DOHH2 (cell line): ENCODE measurements around the gene TMEFF2.

ENCODE experiments used
- H3F3A ChIP-seq: fragments of 200-600 bp; sonication (generic), shearing (Covaris generic); 2 replicates; pipeline ENCODE4 v1.6.0; 2016; ENCODE audit warnings: antibody characterized with exemption, mild to moderate bottlenecking; ENCODE audit not compliant: control insufficient read depth, insufficient read depth
- H3K27ac ChIP-seq: fragments of 200-600 bp; sonication (generic); 2 replicates; pipeline ENCODE4 v1.5.1; 2014; ENCODE audit warnings: low read depth, mild to moderate bottlenecking, low read length, moderate library complexity
- H3K27me3 ChIP-seq: fragments of 200-600 bp; sonication (generic); 2 replicates; pipeline ENCODE4 v1.6.1; 2014; ENCODE audit warnings: mild to moderate bottlenecking, low read length, mixed read lengths; ENCODE audit not compliant: control insufficient read depth
- H3K36me3 ChIP-seq: fragments of 200-600 bp; sonication (generic); 2 replicates; pipeline ENCODE4 v1.6.1; 2014; ENCODE audit warnings: mild to moderate bottlenecking, low read length, moderate library complexity, mixed read lengths; ENCODE audit not compliant: control insufficient read depth
- H3K4me1 ChIP-seq: fragments of 200-600 bp; sonication (generic); 2 replicates; pipeline ENCODE4 v1.6.1; 2014; ENCODE audit warnings: mild to moderate bottlenecking, low read length, mixed read lengths; ENCODE audit not compliant: control insufficient read depth
- H3K4me2 ChIP-seq: fragments of 200-600 bp; sonication (generic); 2 replicates; pipeline ENCODE4 v1.6.0; 2014; ENCODE audit warnings: mild to moderate bottlenecking, low read length, moderate library complexity
- H3K4me3 ChIP-seq: fragments of 200-600 bp; sonication (generic); 2 replicates; pipeline ENCODE4 v1.5.1; 2014; ENCODE audit warnings: mild to moderate bottlenecking, low read length, mixed read lengths
- H3K79me2 ChIP-seq: fragments of 200-600 bp; sonication (generic); 2 replicates; pipeline ENCODE4 v1.6.1; 2014; ENCODE audit warnings: mild to moderate bottlenecking, low read length, mixed read lengths; ENCODE audit not compliant: control insufficient read depth
- H3K9me2 ChIP-seq: fragments of 200-600 bp; sonication (generic); replicated peaks from 2 replicates; pipeline ENCODE4 v1.6.1; 2014; ENCODE audit warnings: mild to moderate bottlenecking, low read length, mixed read lengths; ENCODE audit not compliant: control insufficient read depth
- H3K9me3 ChIP-seq: fragments of 200-600 bp; sonication (generic); 2 replicates; pipeline ENCODE4 v1.6.1; 2014; ENCODE audit warnings: antibody characterized with exemption, low read length, mixed read lengths; ENCODE audit not compliant: control insufficient read depth, insufficient read depth
- H4K20me1 ChIP-seq: fragments of 200-600 bp; sonication (generic); 2 replicates; pipeline ENCODE4 v1.6.0; 2014; ENCODE audit warnings: low read depth, mild to moderate bottlenecking, antibody characterized with exemption, low read length, moderate library complexity; ENCODE audit not compliant: control insufficient read depth, insufficient read depth
- EZH2phosphoT487 ChIP-seq: fragments of 200-600 bp; sonication (generic); IDR thresholded peaks from 2 replicates; pipeline ENCODE4 v1.6.1; 2017; ENCODE audit warnings: borderline replicate concordance, mild to moderate bottlenecking, antibody characterized with exemption, low read length, moderate library complexity, mixed read lengths
- TF ChIP-seq, protein P1 (sequence below): fragments of 200-600 bp; sonication (generic); IDR thresholded peaks from one replicate; pipeline ENCODE4 v1.5.1; 2014; ENCODE audit warnings: antibody characterized with exemption, mild to moderate bottlenecking, low read depth, low read length; ENCODE audit not compliant: poor library complexity, severe bottlenecking

TMEFF2 gene

DNA sequence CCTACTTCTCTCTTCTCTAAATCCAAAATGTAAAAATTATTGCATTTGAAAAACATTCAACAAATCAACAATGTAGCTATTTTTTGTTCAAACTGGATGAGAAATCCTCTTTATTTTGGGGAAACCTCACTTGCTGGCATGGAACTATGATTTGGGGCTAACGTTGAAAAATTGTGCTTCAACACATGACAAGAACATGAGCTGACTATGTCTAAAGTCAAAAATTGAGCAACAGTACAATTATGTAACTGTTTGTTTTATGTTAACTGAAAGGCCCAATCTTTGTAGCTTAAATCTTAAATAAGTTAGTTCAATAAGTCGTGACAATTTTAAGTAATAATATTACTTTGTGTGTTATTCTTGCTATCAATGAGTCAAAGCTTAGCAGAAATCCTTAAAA, 67.3 kb downstream of the TMEFF2 start:
- Histone ChIP-seq H3K4me2 (no peak overlapping the region), H3K79me2 (no peaks in the 10 kb centered on the region)

DNA sequence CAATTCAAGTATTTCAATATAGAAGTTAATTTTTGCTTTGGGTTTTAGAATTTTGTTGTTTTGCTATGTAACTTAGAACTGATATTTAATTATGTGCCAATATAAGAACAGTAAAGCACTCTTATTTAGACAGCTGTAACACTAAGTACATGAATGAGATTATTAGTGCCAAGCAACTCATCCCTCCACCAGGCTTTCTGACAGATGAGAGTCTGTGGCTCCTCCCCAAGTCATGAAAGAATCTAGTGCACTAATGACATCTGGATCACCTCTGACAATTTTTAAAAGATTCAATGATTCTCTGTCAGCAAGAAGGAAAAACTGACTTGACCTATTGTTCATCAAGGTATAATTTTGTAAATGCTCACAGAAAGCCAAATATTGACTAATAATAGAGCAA, 67.8 kb downstream of the TMEFF2 start:
- Histone ChIP-seq H3K36me3 (no peaks in the 10 kb centered on the region), H3K4me3 (no peak overlapping the region), H3K79me2 (no peaks in the 10 kb centered on the region), H3K9me3 (no peaks in the 10 kb centered on the region), H3K4me1 (no peaks in the 10 kb centered on the region), H3K27me3 (no peaks in the 10 kb centered on the region), H3K27ac (no peak overlapping the region), H4K20me1 (no peaks in the 10 kb centered on the region), H3K4me2 (no peak overlapping the region), H3K9me2 (no peaks in the 10 kb centered on the region), H3F3A (no peaks in the 10 kb centered on the region)
- TF ChIP-seq, protein P1, sequence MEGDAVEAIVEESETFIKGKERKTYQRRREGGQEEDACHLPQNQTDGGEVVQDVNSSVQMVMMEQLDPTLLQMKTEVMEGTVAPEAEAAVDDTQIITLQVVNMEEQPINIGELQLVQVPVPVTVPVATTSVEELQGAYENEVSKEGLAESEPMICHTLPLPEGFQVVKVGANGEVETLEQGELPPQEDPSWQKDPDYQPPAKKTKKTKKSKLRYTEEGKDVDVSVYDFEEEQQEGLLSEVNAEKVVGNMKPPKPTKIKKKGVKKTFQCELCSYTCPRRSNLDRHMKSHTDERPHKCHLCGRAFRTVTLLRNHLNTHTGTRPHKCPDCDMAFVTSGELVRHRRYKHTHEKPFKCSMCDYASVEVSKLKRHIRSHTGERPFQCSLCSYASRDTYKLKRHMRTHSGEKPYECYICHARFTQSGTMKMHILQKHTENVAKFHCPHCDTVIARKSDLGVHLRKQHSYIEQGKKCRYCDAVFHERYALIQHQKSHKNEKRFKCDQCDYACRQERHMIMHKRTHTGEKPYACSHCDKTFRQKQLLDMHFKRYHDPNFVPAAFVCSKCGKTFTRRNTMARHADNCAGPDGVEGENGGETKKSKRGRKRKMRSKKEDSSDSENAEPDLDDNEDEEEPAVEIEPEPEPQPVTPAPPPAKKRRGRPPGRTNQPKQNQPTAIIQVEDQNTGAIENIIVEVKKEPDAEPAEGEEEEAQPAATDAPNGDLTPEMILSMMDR: no peak
- no peak for TF ChIP-seq EZH2phosphoT487

More for the DNA sequence above, 67.3 kb downstream of the TMEFF2 start:
- no peak for TF ChIP-seq EZH2phosphoT487
- TF ChIP-seq, protein P1: no peak
- no peaks in the 10 kb centered on the region for H4K20me1 ChIP-seq
- H3K4me1 ChIP-seq: no peaks in the 10 kb centered on the region
- no peaks in the 10 kb centered on the region for H3K27me3 ChIP-seq
- H3K9me2 ChIP-seq: no peaks in the 10 kb centered on the region
- no peak overlapping the region for H3K27ac ChIP-seq
- H3K36me3 ChIP-seq: no peaks in the 10 kb centered on the region
- no peak overlapping the region for H3K4me3 ChIP-seq
- no peaks in the 10 kb centered on the region for H3F3A ChIP-seq
- no peaks in the 10 kb centered on the region for H3K9me3 ChIP-seq

DNA sequence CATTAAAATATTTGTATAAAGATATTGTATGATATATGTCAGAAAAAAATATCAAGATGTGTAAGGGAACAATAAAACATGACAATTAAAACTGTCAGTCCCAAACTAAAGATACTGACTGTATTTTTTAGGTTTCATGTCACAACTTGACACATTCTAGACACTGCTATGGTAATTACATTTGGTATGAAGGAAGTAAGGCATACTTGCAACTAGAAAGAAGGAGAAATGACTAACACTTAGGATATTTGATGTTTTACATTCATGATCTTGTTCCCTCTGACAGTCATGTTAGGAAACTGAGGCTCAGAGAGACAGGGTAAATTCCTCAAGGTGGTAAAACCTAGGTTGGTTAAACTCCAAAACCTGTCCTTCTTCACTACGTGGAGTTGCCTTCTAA, 68.3 kb downstream of the TMEFF2 start:
- no peaks in the 10 kb centered on the region for H3K4me1 ChIP-seq
- H3K79me2 ChIP-seq: no peaks in the 10 kb centered on the region
- no peaks in the 10 kb centered on the region for H3K9me2 ChIP-seq
- no peaks in the 10 kb centered on the region for H3K36me3 ChIP-seq
- no peaks in the 10 kb centered on the region for H3F3A ChIP-seq
- no peaks in the 10 kb centered on the region for H3K27me3 ChIP-seq
- H3K4me2 ChIP-seq: no peak overlapping the region
- TF ChIP-seq, protein P1: no peak
- no peak for TF ChIP-seq EZH2phosphoT487
- no peak overlapping the region for H3K27ac ChIP-seq
- H3K9me3 ChIP-seq: no peaks in the 10 kb centered on the region
- no peak overlapping the region for H3K4me3 ChIP-seq
- no peaks in the 10 kb centered on the region for H4K20me1 ChIP-seq

DNA sequence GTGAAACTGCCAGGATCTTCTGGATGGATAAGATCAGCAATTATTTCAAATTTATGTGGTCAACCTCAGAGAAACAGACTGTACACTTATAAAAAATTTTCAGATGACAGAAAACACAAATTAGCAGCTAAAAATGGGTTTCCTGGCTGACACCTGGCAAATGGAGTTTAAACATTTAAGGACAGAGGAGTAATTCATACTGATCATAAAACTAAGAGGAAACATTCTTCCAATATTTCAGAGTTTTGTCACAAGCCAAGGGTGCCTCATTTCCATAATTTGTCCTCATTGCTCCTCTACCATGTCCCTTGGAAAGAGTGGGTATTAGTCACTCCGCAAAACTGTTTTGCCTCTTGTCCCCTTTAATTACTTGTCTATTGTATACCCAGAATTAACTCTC, 70.2 kb downstream of the TMEFF2 start:
- H3K4me3 ChIP-seq: no peak overlapping the region
- TF ChIP-seq, protein P1: no peak
- no peak for TF ChIP-seq EZH2phosphoT487
- no peaks in the 10 kb centered on the region for H3K9me3 ChIP-seq
- no peaks in the 10 kb centered on the region for H3K4me1 ChIP-seq
- no peaks in the 10 kb centered on the region for H4K20me1 ChIP-seq
- no peaks in the 10 kb centered on the region for H3K9me2 ChIP-seq
- H3F3A ChIP-seq: no peaks in the 10 kb centered on the region
- H3K79me2 ChIP-seq: no peaks in the 10 kb centered on the region
- H3K27ac ChIP-seq: no peak overlapping the region
- H3K36me3 ChIP-seq: no peaks in the 10 kb centered on the region
- H3K4me2 ChIP-seq: no peak overlapping the region
- no peaks in the 10 kb centered on the region for H3K27me3 ChIP-seq
